LNCAP (cell line): ENCODE measurements around the gene GALNT9.

ENCODE experiments used
- CTCF ChIP-seq: fragments of 450-650 bp; IDR thresholded peaks from 2 replicates; pipeline ENCODE4 v1.5.1; 2017; ENCODE audit warnings: mild to moderate bottlenecking

The GALNT9 gene

GRCh38 chr12:132302466-132303358 is 26.7 kb downstream of the GALNT9 start:
- TF ChIP-seq CTCF, result no peak

GRCh38 chr12:132300789-132301722 is 28.3 kb downstream of the GALNT9 start:
- TF ChIP-seq CTCF, result no peak

- no peak for TF ChIP-seq CTCF
Observed at GRCh38 chr12:132296063-132296462, 33.3 kb downstream of the GALNT9 start.

- TF ChIP-seq CTCF, result no peak
Observed at GRCh38 chr12:132295101-132295526, 34.3 kb downstream of the GALNT9 start.

GRCh38 chr12:132294121-132295034 is 35.0 kb downstream of the GALNT9 start:
- TF ChIP-seq CTCF, result no peak

- no peak for TF ChIP-seq CTCF
Observed at GRCh38 chr12:132292328-132293319, 36.8 kb downstream of the GALNT9 start.
